Measurements from ENCODE around the gene IER2.
"Not testable (repeated sequence)": the region's sequence is repeated elsewhere in the genome, so short reads cannot be mapped to it uniquely, and the experiment has no call there.

The IER2 gene

DNA sequence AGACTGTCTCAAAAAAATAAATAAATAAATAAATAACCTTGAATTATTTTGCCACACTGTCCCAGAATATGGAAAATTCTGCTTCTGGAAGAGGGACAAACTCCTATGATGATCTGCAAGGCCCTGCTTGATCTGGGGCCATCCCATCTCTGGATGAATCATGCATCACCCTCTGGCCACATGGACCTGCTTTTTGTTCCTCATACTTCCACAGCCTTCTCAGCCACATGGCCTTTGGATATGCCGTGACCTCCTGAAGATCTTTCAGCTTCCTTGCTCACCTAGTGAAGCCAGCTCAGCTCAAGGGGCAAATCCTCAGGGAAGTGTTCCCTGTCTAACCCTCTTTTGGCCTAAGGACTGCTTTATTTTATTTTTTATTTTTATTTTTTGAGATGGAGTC, 10.3 kb downstream of the IER2 start:
- no peak overlapping the region for H3K4me3 ChIP-seq (ENCODE audit: low read length)
- TF ChIP-seq, protein P1, sequence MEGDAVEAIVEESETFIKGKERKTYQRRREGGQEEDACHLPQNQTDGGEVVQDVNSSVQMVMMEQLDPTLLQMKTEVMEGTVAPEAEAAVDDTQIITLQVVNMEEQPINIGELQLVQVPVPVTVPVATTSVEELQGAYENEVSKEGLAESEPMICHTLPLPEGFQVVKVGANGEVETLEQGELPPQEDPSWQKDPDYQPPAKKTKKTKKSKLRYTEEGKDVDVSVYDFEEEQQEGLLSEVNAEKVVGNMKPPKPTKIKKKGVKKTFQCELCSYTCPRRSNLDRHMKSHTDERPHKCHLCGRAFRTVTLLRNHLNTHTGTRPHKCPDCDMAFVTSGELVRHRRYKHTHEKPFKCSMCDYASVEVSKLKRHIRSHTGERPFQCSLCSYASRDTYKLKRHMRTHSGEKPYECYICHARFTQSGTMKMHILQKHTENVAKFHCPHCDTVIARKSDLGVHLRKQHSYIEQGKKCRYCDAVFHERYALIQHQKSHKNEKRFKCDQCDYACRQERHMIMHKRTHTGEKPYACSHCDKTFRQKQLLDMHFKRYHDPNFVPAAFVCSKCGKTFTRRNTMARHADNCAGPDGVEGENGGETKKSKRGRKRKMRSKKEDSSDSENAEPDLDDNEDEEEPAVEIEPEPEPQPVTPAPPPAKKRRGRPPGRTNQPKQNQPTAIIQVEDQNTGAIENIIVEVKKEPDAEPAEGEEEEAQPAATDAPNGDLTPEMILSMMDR (conservative IDR thresholded peaks at IDR 0.05; ENCODE audit: low read depth, low read length) = no peak
- no peak for DNase-seq (ENCODE audit: low read depth)

DNA sequence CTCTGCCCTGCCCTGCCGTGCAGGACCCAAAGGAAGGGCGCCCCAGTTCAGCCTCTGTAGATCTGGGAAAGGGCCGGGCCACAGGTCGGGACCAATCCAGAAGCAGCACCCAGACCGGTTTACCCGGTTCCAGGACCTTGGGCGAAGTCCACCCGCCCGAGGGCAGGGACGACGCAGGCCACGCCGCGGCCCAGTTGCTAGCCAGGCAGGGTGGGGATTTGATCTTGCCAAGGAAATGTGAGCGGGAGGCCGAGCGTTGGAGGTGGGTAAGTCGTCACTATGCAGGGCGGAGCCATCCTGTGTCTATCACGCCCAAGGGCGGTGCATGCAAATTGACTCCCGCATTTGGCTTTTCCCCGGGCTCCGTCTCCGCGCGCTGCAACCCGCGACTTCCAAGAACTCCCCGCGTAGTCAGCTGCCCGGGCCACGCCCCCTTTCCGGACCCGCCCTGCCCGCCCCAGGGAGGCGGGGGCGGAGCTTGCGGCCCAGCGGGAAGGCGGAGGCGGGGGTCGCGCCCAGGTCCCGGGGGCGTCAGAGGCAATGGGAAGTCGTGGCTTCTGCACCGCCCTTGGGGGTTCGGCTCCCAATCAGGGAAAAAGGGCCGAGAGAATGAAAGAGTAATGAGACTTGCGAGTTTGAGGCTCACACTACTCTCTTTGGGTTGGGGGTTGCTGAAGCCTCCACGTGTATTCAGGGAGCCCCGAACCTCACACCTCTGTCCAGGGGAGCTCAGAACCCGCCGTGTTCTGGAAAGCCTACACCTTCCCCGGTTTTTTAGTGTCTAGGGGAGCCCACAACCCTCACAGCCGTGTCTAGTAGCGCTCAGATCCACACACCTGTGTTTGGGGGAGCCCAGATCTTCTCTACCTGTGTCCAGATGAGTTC, 12.8 kb downstream of the IER2 start:
- TF ChIP-seq, protein P1 (conservative IDR thresholded peaks at IDR 0.05; ENCODE audit: low read depth, low read length) = no peak
- peak; percentile 92 for DNase-seq (ENCODE audit: low read depth)
- H3K4me3 ChIP-seq (ENCODE audit: low read length) = peak overlapping the region; percentile 38

GRCh38 chr19:13163609-13164342, 13.6 kb downstream of the IER2 start:
- peak; percentile 81 for DNase-seq (ENCODE audit: low read depth)
- H3K4me3 ChIP-seq (ENCODE audit: low read length) = peak overlapping the region; percentile 20
- TF ChIP-seq, protein P1 (conservative IDR thresholded peaks at IDR 0.05; ENCODE audit: low read depth, low read length) = no peak

GRCh38 chr19:13164343-13165161, 14.3 kb downstream of the IER2 start:
- TF ChIP-seq, protein P1 (conservative IDR thresholded peaks at IDR 0.05; ENCODE audit: low read depth, low read length) = no peak
- H3K4me3 ChIP-seq (ENCODE audit: low read length) = peak overlapping the region; percentile 20
- DNase-seq (ENCODE audit: low read depth) = peak; percentile 48

DNA sequence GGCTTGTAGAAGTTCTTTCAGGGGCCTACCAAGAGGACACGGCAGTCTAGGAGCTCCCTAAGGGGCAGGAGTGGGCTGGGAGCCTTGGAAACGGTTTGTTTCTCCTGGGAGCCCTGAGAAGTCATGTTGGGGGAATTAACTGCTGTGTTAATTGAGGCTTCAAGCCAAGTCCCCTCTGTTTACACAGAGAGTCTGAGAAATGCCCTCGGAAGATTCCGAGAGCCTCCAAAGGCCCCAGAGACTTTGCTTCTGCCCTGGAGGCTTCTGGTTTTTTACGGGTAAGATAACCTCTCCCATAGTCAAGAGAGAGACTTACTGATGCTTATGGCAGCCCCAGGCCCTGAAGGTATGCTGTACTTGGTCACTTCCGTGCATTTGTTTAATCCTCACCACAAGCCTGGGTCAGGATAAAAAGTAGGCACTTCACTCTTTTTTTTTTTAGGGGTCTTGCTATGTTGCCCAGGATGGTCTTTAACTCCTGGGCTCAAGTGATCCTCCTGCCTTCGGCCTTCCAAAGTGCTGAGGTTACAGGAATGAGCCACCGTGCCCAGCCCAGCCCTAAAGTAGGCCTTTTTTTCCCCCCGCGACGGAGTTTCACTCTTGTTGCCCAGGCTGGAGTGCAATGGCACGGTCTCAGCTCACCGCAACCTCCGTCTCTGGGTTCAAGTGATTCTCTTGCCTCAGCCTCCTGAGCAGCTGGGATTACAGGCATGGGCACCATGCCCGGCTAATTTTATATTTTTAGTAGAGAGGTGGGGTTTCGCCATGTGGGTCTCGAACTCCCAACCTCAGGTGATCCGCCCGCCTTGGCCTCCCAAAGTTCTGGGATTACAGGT, 15.2 kb downstream of the IER2 start:
- DNase-seq (ENCODE audit: low read depth) = no peak
- TF ChIP-seq, protein P1 (conservative IDR thresholded peaks at IDR 0.05; ENCODE audit: low read depth, low read length) = no peak
- H3K4me3 ChIP-seq (ENCODE audit: low read length) = no peak overlapping the region

GRCh38 chr19:13166151-13166550, 15.9 kb downstream of the IER2 start:
- not testable (repeated sequence) for H3K4me3 ChIP-seq (ENCODE audit: low read length); DNase-seq (ENCODE audit: low read depth)

Data from retinal pigment epithelial cell (primary cell).